Left lung (tissue), 10 donors: ENCODE measurements around the gene PAX6. TPM values are rescaled to one million over a fixed set of nuclear protein-coding genes. Genes with fewer than 3 reads are reported as not detected.

Experiments used
- ATAC-seq: fragments of 200-7000 bp; cut with Tn5 transposase; one replicate; pipeline ENCODE4 v1.9.1; 2020; ENCODE audit warnings: moderate library complexity
- DNase-seq, 4 donors: peaks; one replicate each; pipeline ENCODE4 v3.0.0-alpha.2; 2013 to 2020
- H3K27ac ChIP-seq, 2 donors: fragments of 200-600 bp; sonication (generic) in 1 of 2; one replicate each; pipeline versions ENCODE4 v1.5.0 to v1.8.0; 2020 to 2021
- H3K27me3 ChIP-seq, 2 donors: fragments of 200-600 bp; sonication (generic) in 1 of 2; one replicate each; pipeline versions ENCODE4 v1.5.0 to v1.8.0; 2020 to 2021
- H3K36me3 ChIP-seq, 2 donors: fragments of 200-600 bp; sonication (generic) in 1 of 2; one replicate each; pipeline versions ENCODE4 v1.5.0 to v1.8.0; 2020 to 2021
- H3K4me1 ChIP-seq, 2 donors: fragments of 200-600 bp; one replicate each; pipeline ENCODE4 v1.8.0; 2021
- H3K4me3 ChIP-seq, 2 donors: fragments of 200-600 bp; sonication (generic) in 1 of 2; one replicate each; pipeline versions ENCODE4 v1.5.0 to v1.8.0; 2020 to 2021; ENCODE audit warnings: mild to moderate bottlenecking in 1 of 2
- H3K9me3 ChIP-seq, 2 donors: fragments of 200-600 bp; sonication (generic) in 1 of 2; one replicate each; pipeline versions ENCODE4 v1.5.0 to v1.8.0; 2020 to 2021
- intact Hi-C, 2 donors: fragments of 100-400 bp; cut with DNase I; formaldehyde crosslinking; loops; one replicate each; pipeline versions ENCODE4 v1.11.2 to v1.14.2; 2022
- polyA plus RNA-seq, 6 donors: library from polyadenylated mRNA; unstranded; fragments of 120-200 nt; gene quantifications; one replicate each; pipeline ENCODE4 v1.2.1, GENCODE V29; 2013; ENCODE audit not compliant: insufficient read length in 6 of 6
- total RNA-seq, 2 donors: library from RNA; stranded (reverse); fragmentation: NEBNext Ultra II Directional; extraction: Animal tissue kit (Norgen Biotek cat#: 25700); gene quantifications; one replicate each; pipeline ENCODE4 v1.2.1, GENCODE V29; 2021
- TF ChIP-seq, protein P1 (sequence below), 2 donors: fragments of 200-600 bp; sonication (generic) in 1 of 2; IDR thresholded peaks; one replicate each; pipeline versions ENCODE4 v1.5.0 to v1.8.0; 2021; ENCODE audit warnings: antibody characterized with exemption in 2 of 2
- donor health status: DM: no; HTN: yes; CAD: no.
- donor health status: DM: no; HTN: no; CAD: no.

Gene PAX6
- total and polyA plus RNA-seq, 8 donors, result 0.07 to 0.18 (median 0.10) TPM; not detected in 4

- Histone ChIP-seq H3K27me3 (peaks cover 63 to 88% of the 10 kb centered on the region in 2 donors), H3K4me1 (no peaks in the 10 kb centered on the region), H3K36me3 (no peaks in the 10 kb centered on the region), H3K9me3 (no peaks in the 10 kb centered on the region), H3K4me3 (no peak overlapping the region), H3K27ac (no peak overlapping the region)
- intact Hi-C loops, result no loop called here
- DNase-seq, result no peak
- ATAC-seq, result no peak
- TF ChIP-seq, protein P1, sequence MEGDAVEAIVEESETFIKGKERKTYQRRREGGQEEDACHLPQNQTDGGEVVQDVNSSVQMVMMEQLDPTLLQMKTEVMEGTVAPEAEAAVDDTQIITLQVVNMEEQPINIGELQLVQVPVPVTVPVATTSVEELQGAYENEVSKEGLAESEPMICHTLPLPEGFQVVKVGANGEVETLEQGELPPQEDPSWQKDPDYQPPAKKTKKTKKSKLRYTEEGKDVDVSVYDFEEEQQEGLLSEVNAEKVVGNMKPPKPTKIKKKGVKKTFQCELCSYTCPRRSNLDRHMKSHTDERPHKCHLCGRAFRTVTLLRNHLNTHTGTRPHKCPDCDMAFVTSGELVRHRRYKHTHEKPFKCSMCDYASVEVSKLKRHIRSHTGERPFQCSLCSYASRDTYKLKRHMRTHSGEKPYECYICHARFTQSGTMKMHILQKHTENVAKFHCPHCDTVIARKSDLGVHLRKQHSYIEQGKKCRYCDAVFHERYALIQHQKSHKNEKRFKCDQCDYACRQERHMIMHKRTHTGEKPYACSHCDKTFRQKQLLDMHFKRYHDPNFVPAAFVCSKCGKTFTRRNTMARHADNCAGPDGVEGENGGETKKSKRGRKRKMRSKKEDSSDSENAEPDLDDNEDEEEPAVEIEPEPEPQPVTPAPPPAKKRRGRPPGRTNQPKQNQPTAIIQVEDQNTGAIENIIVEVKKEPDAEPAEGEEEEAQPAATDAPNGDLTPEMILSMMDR (IDR thresholded peaks at IDR 0.05), result no peak
These were observed 15.2 kb downstream of the PAX6 start for GRCh38 chr11:31795706-31796498.

DNA sequence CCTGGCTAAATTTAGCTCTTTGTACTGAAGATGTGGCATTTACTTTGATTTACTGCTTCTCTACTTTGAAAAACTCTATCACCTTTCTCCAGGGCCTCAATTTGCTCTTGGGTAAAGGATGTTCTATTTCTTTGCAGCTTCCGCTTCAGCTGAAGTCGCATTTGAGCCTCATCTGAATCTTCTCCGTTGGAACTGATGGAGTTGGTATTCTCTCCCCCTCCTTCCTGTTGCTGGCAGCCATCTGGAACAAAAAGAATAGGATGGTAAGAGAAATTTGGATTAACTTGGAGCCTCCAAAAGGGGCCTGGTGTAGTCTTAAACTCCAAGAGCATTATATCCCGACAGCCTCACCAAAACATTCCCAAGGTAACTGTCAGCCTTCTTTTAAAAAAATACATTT is 16.6 kb downstream of the PAX6 start:
- TF ChIP-seq, protein P1 (IDR thresholded peaks at IDR 0.05), result no peak
- no peak overlapping the region for H3K27ac ChIP-seq
- no peak for DNase-seq
- no peak for ATAC-seq
- peaks cover 49 to 84% of the 10 kb centered on the region in 2 donors for H3K27me3 ChIP-seq
- H3K4me1 ChIP-seq, result no peaks in the 10 kb centered on the region
- H3K9me3 ChIP-seq, result no peaks in the 10 kb centered on the region
- intact Hi-C loops, result no loop called here
- no peaks in the 10 kb centered on the region for H3K36me3 ChIP-seq
- H3K4me3 ChIP-seq, result no peak overlapping the region

DNA sequence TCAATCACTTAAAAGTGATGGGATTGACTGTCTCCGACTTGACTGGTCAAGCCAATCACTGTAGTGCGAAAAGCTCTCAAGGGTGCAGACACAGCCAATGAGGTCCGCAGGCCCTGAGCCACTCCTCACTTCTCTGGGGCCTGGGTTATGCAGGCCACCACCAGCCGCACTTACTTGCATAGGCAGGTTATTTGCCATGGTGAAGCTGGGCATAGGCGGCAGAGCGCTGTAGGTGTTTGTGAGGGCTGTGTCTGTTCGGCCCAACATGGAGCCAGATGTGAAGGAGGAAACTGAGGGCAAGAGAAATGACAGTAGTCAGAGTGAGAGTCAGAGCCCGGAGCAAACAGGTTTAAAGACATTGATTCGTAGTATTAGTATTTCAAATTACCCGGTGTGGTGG is 17.9 kb downstream of the PAX6 start:
- Histone ChIP-seq H3K4me1 (no peaks in the 10 kb centered on the region), H3K27ac (no peak overlapping the region), H3K36me3 (no peaks in the 10 kb centered on the region), H3K4me3 (no peak overlapping the region), H3K9me3 (no peaks in the 10 kb centered on the region), H3K27me3 (peaks cover 36 to 71% of the 10 kb centered on the region in 2 donors)
- intact Hi-C loops, result no loop called here
- TF ChIP-seq, protein P1 (IDR thresholded peaks at IDR 0.05), result no peak
- DNase-seq (no peak), ATAC-seq (no peak)

DNA sequence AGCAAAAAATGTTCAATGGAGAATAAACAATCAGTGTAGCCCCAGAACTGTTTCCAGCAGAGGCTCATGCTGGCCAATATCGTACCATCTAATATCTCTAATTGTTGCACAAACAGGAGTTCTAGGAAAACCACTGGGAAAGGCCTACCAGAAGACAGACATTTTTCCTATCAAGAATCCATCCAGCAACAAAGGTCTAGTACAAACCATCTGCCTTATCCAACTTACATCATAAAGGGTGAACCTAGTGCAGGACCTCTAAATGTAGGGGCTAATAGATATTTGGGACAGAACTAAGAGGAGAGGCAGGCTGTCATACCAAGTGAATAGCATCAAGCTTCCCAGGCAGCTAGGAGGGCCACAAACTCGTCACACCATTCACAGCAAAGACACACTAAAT is 18.7 kb downstream of the PAX6 start:
- intact Hi-C loops, result no loop called here
- H3K9me3 ChIP-seq, result no peaks in the 10 kb centered on the region
- TF ChIP-seq, protein P1 (IDR thresholded peaks at IDR 0.05), result no peak
- H3K27me3 ChIP-seq, result peaks cover 28 to 63% of the 10 kb centered on the region in 2 donors
- ATAC-seq (no peak), DNase-seq (no peak)
- H3K27ac ChIP-seq, result no peak overlapping the region
- no peak overlapping the region for H3K4me3 ChIP-seq
- H3K36me3 ChIP-seq, result no peaks in the 10 kb centered on the region
- no peaks in the 10 kb centered on the region for H3K4me1 ChIP-seq

- Histone ChIP-seq H3K4me3 (no peak overlapping the region), H3K36me3 (no peaks in the 10 kb centered on the region), H3K27me3 (peaks cover 24 to 59% of the 10 kb centered on the region in 2 donors), H3K27ac (no peak overlapping the region), H3K9me3 (no peaks in the 10 kb centered on the region), H3K4me1 (no peaks in the 10 kb centered on the region)
- TF ChIP-seq, protein P1 (IDR thresholded peaks at IDR 0.05), result no peak
- intact Hi-C loops, result no loop called here
- DNase-seq (no peak), ATAC-seq (no peak)
These were observed 19.1 kb downstream of the PAX6 start for GRCh38 chr11:31792036-31792435.
